OCI-LY7 (cell line): ENCODE measurements around the gene ARHGAP42. TPM values are rescaled to one million over a fixed set of nuclear protein-coding genes. Genes with fewer than 3 reads are reported as not detected.

ENCODE experiments used
- BruUV-seq: library from RNA; stranded (reverse); fragments of 400-500 nt; replicated peaks from 2 replicates; lab custom pipeline; 2021; lab: Mats Ljungman, UMichigan
- CTCF ChIA-PET: fragments of 300-600 bp; sonication (Branson Sonifier 250); formaldehyde crosslinking; loops from one replicate; lab custom pipeline; 2022; ENCODE audit warnings: antibody characterized with exemption; ENCODE audit not compliant: unreplicated experiment; lab: Charles Lee
- POLR2A ChIA-PET: fragments of 300-600 bp; sonication (Branson Sonifier 250); formaldehyde crosslinking; loops from one replicate; lab custom pipeline; 2022; ENCODE audit warnings: antibody characterized with exemption; lab: Charles Lee
- DNase-seq: peaks from one replicate; pipeline ENCODE4 v3.0.0-alpha.2; 2015; ENCODE audit warnings: low spot score
- H2AFZ ChIP-seq: fragments of 200-600 bp; sonication (generic), shearing (Covaris generic); 2 replicates; pipeline ENCODE4 v1.6.1; 2014; ENCODE audit warnings: mild to moderate bottlenecking, antibody characterized with exemption, low read length, moderate library complexity
- H3K27ac ChIP-seq: fragments of 200-600 bp; sonication (generic); 2 replicates; pipeline ENCODE4 v1.5.1; 2014; ENCODE audit warnings: mixed run types, low read depth, mild to moderate bottlenecking, moderate library complexity, low read length, inconsistent platforms; ENCODE audit not compliant: poor library complexity, severe bottlenecking
- H3K36me3 ChIP-seq: fragments of 200-600 bp; sonication (generic); 2 replicates; pipeline ENCODE4 v1.6.1; 2014; ENCODE audit warnings: mild to moderate bottlenecking, antibody characterized with exemption, low read length, moderate library complexity, mixed read lengths; ENCODE audit not compliant: insufficient read depth
- H3K4me1 ChIP-seq: fragments of 200-600 bp; sonication (generic); 2 replicates; pipeline ENCODE4 v1.5.1; 2014; ENCODE audit warnings: mild to moderate bottlenecking, low read length; ENCODE audit not compliant: insufficient read depth, poor library complexity, severe bottlenecking
- H3K4me2 ChIP-seq: fragments of 200-600 bp; sonication (generic); 2 replicates; pipeline ENCODE4 v1.6.1; 2014; ENCODE audit warnings: mild to moderate bottlenecking, low read length
- H3K4me3 ChIP-seq: fragments of 200-600 bp; sonication (generic); 2 replicates; pipeline ENCODE4 v1.5.1; 2014; ENCODE audit warnings: mild to moderate bottlenecking, low read depth, low read length; ENCODE audit not compliant: poor library complexity, severe bottlenecking
- H3K79me2 ChIP-seq: fragments of 200-600 bp; sonication (generic); 2 replicates; pipeline ENCODE4 v1.6.1; 2016; ENCODE audit warnings: low read depth, mild to moderate bottlenecking, low read length, moderate library complexity, mixed read lengths; ENCODE audit not compliant: insufficient read depth
- H3K9me2 ChIP-seq: fragments of 200-600 bp; sonication (generic); 2 replicates; pipeline ENCODE4 v1.6.1; 2016; ENCODE audit warnings: mild to moderate bottlenecking, low read length, mixed read lengths; ENCODE audit not compliant: insufficient read depth
- H3K9me3 ChIP-seq: fragments of 200-600 bp; sonication (generic); 2 replicates; pipeline ENCODE4 v1.6.1; 2014; ENCODE audit warnings: mild to moderate bottlenecking, mixed run types, low read length, mixed read lengths
- H4K20me1 ChIP-seq: fragments of 200-600 bp; sonication (generic); 2 replicates; pipeline ENCODE4 v1.6.1; 2014; ENCODE audit warnings: mild to moderate bottlenecking, antibody characterized with exemption, low read length, moderate library complexity, mixed read lengths; ENCODE audit not compliant: insufficient read depth
- EZH2phosphoT487 ChIP-seq: fragments of 200-600 bp; sonication (generic); IDR thresholded peaks from 2 replicates; pipeline ENCODE4 v1.6.1; 2018; ENCODE audit warnings: low read depth, borderline replicate concordance, mild to moderate bottlenecking, mixed run types, antibody characterized with exemption, low read length, moderate library complexity, mixed read lengths
- intact Hi-C: fragments of 100-400 bp; cut with micrococcal nuclease; formaldehyde crosslinking; loops from one replicate; pipeline ENCODE4 v1.10.0; 2022; ENCODE audit not compliant: unreplicated experiment
- total RNA-seq, 2 experiments: library from RNA; depleted of rRNA in 1 of 2; stranded (reverse); fragments of >200 nt in 1 of 2; shearing (Covaris generic) in 1 of 2; gene quantifications; 2 replicates each; pipeline ENCODE4 v1.2.3, GENCODE V29; 2014 to 2022
- TF ChIP-seq, protein P1 (sequence below): fragments of 200-600 bp; sonication (generic); conservative IDR thresholded peaks from 2 replicates; pipeline ENCODE4 v1.5.1; 2014; ENCODE audit warnings: mild to moderate bottlenecking, antibody characterized with exemption, low read length, moderate library complexity, mixed read lengths

The ARHGAP42 gene
- total RNA-seq, 2 experiments from 2014 or later = not detected

DNA sequence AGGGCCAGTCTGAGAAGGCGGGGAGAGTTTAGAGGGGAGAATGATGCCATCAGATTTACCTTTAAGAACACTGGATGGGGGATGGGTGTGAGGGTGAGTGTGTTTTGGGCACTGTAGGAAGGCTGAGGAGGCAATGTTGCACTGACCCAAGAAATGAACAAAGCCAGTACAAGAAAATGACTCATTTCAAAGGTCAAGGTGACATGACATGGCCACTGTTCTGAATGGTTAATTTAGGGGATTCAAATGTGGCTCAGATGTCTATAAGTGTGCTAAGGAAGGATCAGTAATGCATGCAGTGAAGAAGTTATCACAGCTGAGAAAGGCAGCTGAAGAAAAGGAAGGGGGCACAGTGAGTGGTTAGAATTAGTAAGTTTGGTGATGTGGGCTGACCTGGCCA lies 312.7 kb downstream of the ARHGAP42 start:
- no peaks in the 10 kb centered on the region for H3K9me2 ChIP-seq
- no peak overlapping the region for H3K27ac ChIP-seq
- no peaks in the 10 kb centered on the region for H3K36me3 ChIP-seq
- no peaks in the 10 kb centered on the region for H4K20me1 ChIP-seq
- no peak overlapping the region for H3K4me2 ChIP-seq
- no peak for DNase-seq
- TF ChIP-seq EZH2phosphoT487 = no peak
- TF ChIP-seq, protein P1, sequence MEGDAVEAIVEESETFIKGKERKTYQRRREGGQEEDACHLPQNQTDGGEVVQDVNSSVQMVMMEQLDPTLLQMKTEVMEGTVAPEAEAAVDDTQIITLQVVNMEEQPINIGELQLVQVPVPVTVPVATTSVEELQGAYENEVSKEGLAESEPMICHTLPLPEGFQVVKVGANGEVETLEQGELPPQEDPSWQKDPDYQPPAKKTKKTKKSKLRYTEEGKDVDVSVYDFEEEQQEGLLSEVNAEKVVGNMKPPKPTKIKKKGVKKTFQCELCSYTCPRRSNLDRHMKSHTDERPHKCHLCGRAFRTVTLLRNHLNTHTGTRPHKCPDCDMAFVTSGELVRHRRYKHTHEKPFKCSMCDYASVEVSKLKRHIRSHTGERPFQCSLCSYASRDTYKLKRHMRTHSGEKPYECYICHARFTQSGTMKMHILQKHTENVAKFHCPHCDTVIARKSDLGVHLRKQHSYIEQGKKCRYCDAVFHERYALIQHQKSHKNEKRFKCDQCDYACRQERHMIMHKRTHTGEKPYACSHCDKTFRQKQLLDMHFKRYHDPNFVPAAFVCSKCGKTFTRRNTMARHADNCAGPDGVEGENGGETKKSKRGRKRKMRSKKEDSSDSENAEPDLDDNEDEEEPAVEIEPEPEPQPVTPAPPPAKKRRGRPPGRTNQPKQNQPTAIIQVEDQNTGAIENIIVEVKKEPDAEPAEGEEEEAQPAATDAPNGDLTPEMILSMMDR = no peak
- ChIA-PET CTCF (no interaction called here), POLR2A (no interaction called here)
- H3K9me3 ChIP-seq = no peaks in the 10 kb centered on the region
- H3K4me3 ChIP-seq = no peak overlapping the region
- no TSS peak for BruUV-seq
- no peak overlapping the region for H2AFZ ChIP-seq
- intact Hi-C loops = no loop called here
- H3K4me1 ChIP-seq = no peaks in the 10 kb centered on the region
- H3K79me2 ChIP-seq = no peaks in the 10 kb centered on the region

DNA sequence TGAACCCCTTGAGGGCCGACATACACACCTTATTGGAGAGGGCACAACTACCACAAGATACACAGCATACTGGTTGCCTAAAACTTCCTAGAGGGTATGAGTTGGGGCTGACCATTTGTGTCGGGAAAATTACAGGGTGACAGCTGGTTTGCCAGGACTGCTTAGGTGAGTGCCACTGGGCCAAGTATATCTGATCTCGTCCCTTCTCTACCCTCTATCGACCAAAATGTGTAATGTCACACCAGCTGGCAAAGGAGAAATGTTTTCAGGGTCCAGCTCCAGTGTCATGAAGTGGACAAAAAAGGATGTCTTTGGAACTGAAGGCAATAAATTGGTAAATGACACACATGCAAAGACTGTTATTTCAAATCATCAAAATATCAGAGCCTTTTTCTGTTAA lies 316.4 kb downstream of the ARHGAP42 start:
- H3K4me2 ChIP-seq = no peak overlapping the region
- H3K9me2 ChIP-seq = no peaks in the 10 kb centered on the region
- ChIA-PET POLR2A (interaction anchor here (0.6 kb wide), 1 partner anchor 737 kb away, joined by 5 read pairs; no protein-coding TSS in a partner anchor), CTCF (no interaction called here)
- BruUV-seq = no TSS peak
- TF ChIP-seq, protein P1 = 0 out of 2 replicates have a peak, but pooled peaks have one; percentile 30
- TF ChIP-seq EZH2phosphoT487 = no peak
- intact Hi-C loops = no loop called here
- H3K9me3 ChIP-seq = no peaks in the 10 kb centered on the region
- H3K79me2 ChIP-seq = no peaks in the 10 kb centered on the region
- DNase-seq = no peak
- H4K20me1 ChIP-seq = no peaks in the 10 kb centered on the region
- no peaks in the 10 kb centered on the region for H3K36me3 ChIP-seq
- H3K4me3 ChIP-seq = no peak overlapping the region
- no peaks in the 10 kb centered on the region for H3K4me1 ChIP-seq
- H3K27ac ChIP-seq = no peak overlapping the region
- no peak overlapping the region for H2AFZ ChIP-seq

DNA sequence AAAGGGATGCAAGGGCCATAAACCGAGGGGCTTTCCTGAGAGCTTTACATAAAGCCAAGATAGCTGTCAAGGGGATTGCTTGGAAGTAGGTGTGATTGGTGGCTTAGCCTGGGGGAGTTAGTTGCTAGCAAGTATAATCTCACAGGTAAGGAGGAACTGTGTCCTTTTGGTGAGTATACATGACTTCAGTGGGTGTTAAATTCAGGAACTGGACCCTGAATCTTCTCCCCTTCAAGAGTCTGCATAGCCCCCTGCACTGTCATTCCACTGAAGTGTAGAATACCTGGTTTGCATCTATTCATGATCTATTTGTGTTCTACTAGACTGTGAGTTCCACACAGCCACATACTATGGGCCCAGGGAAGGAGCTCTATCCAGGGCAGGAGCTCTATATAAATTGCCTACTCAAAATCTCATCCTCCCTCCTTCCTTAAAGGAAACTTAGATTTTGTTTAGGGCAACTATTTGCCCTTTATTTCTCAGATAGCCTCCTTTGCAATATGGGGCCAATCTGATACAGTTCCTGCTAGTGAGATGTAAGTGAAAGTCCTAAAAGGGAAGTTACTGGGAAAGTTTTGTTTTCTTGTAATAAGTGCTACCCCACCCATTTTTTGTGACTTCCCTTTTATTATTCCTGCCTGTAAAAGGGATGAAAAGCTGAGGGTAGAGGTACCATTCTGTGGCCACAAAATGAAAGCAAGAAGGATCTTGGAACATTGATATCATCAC lies 322.0 kb downstream of the ARHGAP42 start:
- Histone ChIP-seq H3K4me2 (no peak overlapping the region), H3K4me3 (no peak overlapping the region), H3K9me2 (no peaks in the 10 kb centered on the region), H2AFZ (no peak overlapping the region), H3K27ac (no peak overlapping the region), H3K36me3 (no peaks in the 10 kb centered on the region), H3K79me2 (no peaks in the 10 kb centered on the region), H3K9me3 (no peaks in the 10 kb centered on the region), H4K20me1 (no peaks in the 10 kb centered on the region), H3K4me1 (no peaks in the 10 kb centered on the region)
- intact Hi-C loops = no loop called here
- no peak for DNase-seq
- TF ChIP-seq EZH2phosphoT487 = no peak
- TF ChIP-seq, protein P1 = no peak
- BruUV-seq = no TSS peak
- ChIA-PET POLR2A (no interaction called here), CTCF (no interaction called here)
